Neuronal stem cell (in vitro differentiated cells): ENCODE measurements around the gene ALB.

Experiments
- DNase-seq: peaks from one replicate; pipeline ENCODE4 v3.0.0-alpha.2; 2013; ENCODE audit warnings: low spot score
- H2AFZ ChIP-seq: one replicate; pipeline ENCODE4 v1.6.1; 2013; ENCODE audit warnings: mild to moderate bottlenecking, low read length, inconsistent platforms
- H2AK5ac ChIP-seq: 2 replicates; pipeline ENCODE4 v1.6.1; 2013; ENCODE audit warnings: low read depth, mild to moderate bottlenecking, inconsistent platforms, low read length, moderate library complexity, mixed read lengths
- H2BK120ac ChIP-seq: 2 replicates; pipeline ENCODE4 v1.6.1; 2013; ENCODE audit warnings: low read depth, mild to moderate bottlenecking, inconsistent platforms, low read length, moderate library complexity, mixed read lengths
- H2BK12ac ChIP-seq: one replicate; pipeline ENCODE4 v1.6.1; 2013; ENCODE audit warnings: low read length, inconsistent platforms
- H2BK15ac ChIP-seq: 2 replicates; pipeline ENCODE4 v1.6.1; 2013; ENCODE audit warnings: mild to moderate bottlenecking, low read length, inconsistent platforms, mixed read lengths
- H2BK5ac ChIP-seq: one replicate; pipeline ENCODE4 v1.6.1; 2013; ENCODE audit warnings: inconsistent platforms, mild to moderate bottlenecking, low read length, moderate library complexity
- H3K14ac ChIP-seq: one replicate; pipeline ENCODE4 v1.6.1; 2013; ENCODE audit warnings: low read length, inconsistent platforms
- H3K18ac ChIP-seq: 2 replicates; pipeline ENCODE4 v1.6.1; 2013; ENCODE audit warnings: low read length, inconsistent platforms
- H3K23ac ChIP-seq: 2 replicates; pipeline ENCODE4 v1.6.1; 2013; ENCODE audit warnings: low read depth, mild to moderate bottlenecking, mixed read lengths, low read length, inconsistent platforms; ENCODE audit not compliant: poor library complexity
- H3K27ac ChIP-seq: replicated peaks from 3 replicates; pipeline ENCODE4 v1.5.1; 2013; ENCODE audit warnings: low read length, inconsistent platforms
- H3K27me3 ChIP-seq, 3 experiments: 2 replicates each; pipeline ENCODE4 v1.6.1; 2013; ENCODE audit warnings: low read length in 3 of 3, mild to moderate bottlenecking in 2 of 3, inconsistent platforms in 1 of 3, low read depth in 1 of 3, mixed read lengths in 1 of 3, moderate library complexity in 1 of 3; ENCODE audit not compliant: control insufficient read depth in 3 of 3, insufficient read depth in 3 of 3
- H3K36me3 ChIP-seq, 2 donors: replicated peaks in 1 of 2; 2 replicates each; pipeline ENCODE4 v1.6.1; 2013; ENCODE audit warnings: low read length in 2 of 2; ENCODE audit not compliant: control insufficient read depth in 2 of 2, insufficient read depth in 2 of 2
- H3K4ac ChIP-seq: 2 replicates; pipeline ENCODE4 v1.6.1; 2013; ENCODE audit warnings: inconsistent platforms, mild to moderate bottlenecking, low read length, moderate library complexity
- H3K4me1 ChIP-seq, 2 donors: 1 replicate in 1 of 2; 2 replicates in 1 of 2; pipeline ENCODE4 v1.6.1; 2013; ENCODE audit warnings: low read length in 2 of 2, low read depth in 1 of 2; ENCODE audit not compliant: control insufficient read depth in 2 of 2, insufficient read depth in 1 of 2
- H3K4me2 ChIP-seq: one replicate; pipeline ENCODE4 v1.6.1; 2013; ENCODE audit warnings: mild to moderate bottlenecking, low read length, inconsistent platforms; ENCODE audit not compliant: insufficient read depth, poor library complexity, severe bottlenecking
- H3K4me3 ChIP-seq, 2 donors: 2 replicates each; pipeline ENCODE4 v1.5.1; 2013; ENCODE audit warnings: low read length in 2 of 2, mild to moderate bottlenecking in 2 of 2, inconsistent platforms in 1 of 2, moderate library complexity in 1 of 2
- H3K79me1 ChIP-seq: one replicate; pipeline ENCODE4 v1.6.1; 2013; ENCODE audit warnings: low read depth, mild to moderate bottlenecking, inconsistent platforms, low read length, moderate library complexity
- H3K9ac ChIP-seq: one replicate; pipeline ENCODE4 v1.6.1; 2013; ENCODE audit warnings: mild to moderate bottlenecking, low read depth, low read length, inconsistent platforms; ENCODE audit not compliant: poor library complexity
- H3K9me3 ChIP-seq, 2 donors: replicated peaks in 1 of 2; 2 replicates each; pipeline versions ENCODE3 to v1.6.1; 2013; ENCODE audit warnings: low read length in 2 of 2, mild to moderate bottlenecking in 2 of 2, inconsistent platforms in 1 of 2, low read depth in 1 of 2, mixed read lengths in 1 of 2, moderate library complexity in 1 of 2; ENCODE audit not compliant: control insufficient read depth in 2 of 2, insufficient read depth in 1 of 2
- H4K8ac ChIP-seq: one replicate; pipeline ENCODE4 v1.6.1; 2013; ENCODE audit warnings: low read depth, mild to moderate bottlenecking, inconsistent platforms, low read length, moderate library complexity
- H4K91ac ChIP-seq: one replicate; pipeline ENCODE4 v1.6.1; 2013; ENCODE audit warnings: low read length, low read depth, mild to moderate bottlenecking, inconsistent platforms; ENCODE audit not compliant: poor library complexity
- WGBS, 2 donors: extraction: QIAGEN DNeasy Blood & Tissue Kit; methylation state at CpG; one replicate each; pipeline ENCODE4 v1.1.7; 2013; ENCODE audit warnings: missing lambda C conversion rate in 2 of 2, mixed read lengths in 1 of 2; ENCODE audit not compliant: insufficient read length in 2 of 2, insufficient replicate concordance in 1 of 2; ENCODE audit errors: extremely low coverage in 2 of 2; 5-methylcytosine and 5-hydroxymethylcytosine counted together

The ALB gene

DNA sequence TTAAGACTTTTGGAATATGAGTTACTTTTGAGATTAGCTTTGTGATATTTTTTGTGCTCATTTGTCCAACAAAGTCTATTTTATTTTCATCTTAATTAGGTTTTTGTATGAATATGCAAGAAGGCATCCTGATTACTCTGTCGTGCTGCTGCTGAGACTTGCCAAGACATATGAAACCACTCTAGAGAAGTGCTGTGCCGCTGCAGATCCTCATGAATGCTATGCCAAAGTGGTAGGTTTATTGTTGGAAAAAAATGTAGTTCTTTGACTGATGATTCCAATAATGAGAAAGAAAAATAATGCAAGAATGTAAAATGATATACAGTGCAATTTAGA, 10.8 kb downstream of the ALB start:
- H3K18ac ChIP-seq = no peak overlapping the region
- WGBS, 2 donors = no CpG with 5 or more reads among the region's 2 CpGs
- no peak overlapping the region for H3K27ac ChIP-seq
- no peaks in the 10 kb centered on the region for H3K27me3 ChIP-seq
- H4K91ac ChIP-seq = no peak overlapping the region
- H3K4me2 ChIP-seq = no peak overlapping the region
- no peak overlapping the region for H2AFZ ChIP-seq
- no peaks in the 10 kb centered on the region for H3K79me1 ChIP-seq
- no peak overlapping the region for H3K4ac ChIP-seq
- no peak overlapping the region for H3K14ac ChIP-seq
- no peaks in the 10 kb centered on the region for H3K4me1 ChIP-seq
- H3K9ac ChIP-seq = no peak overlapping the region
- H3K36me3 ChIP-seq = no peaks in the 10 kb centered on the region
- no peaks in the 10 kb centered on the region for H3K9me3 ChIP-seq
- H2BK5ac ChIP-seq = no peak overlapping the region
- H3K4me3 ChIP-seq = no peak overlapping the region
- H2BK15ac ChIP-seq = no peak overlapping the region
- no peak overlapping the region for H2AK5ac ChIP-seq
- no peak overlapping the region for H2BK120ac ChIP-seq
- H4K8ac ChIP-seq = no peak overlapping the region
- DNase-seq = no peak
- H2BK12ac ChIP-seq = no peak overlapping the region
- no peak overlapping the region for H3K23ac ChIP-seq

DNA sequence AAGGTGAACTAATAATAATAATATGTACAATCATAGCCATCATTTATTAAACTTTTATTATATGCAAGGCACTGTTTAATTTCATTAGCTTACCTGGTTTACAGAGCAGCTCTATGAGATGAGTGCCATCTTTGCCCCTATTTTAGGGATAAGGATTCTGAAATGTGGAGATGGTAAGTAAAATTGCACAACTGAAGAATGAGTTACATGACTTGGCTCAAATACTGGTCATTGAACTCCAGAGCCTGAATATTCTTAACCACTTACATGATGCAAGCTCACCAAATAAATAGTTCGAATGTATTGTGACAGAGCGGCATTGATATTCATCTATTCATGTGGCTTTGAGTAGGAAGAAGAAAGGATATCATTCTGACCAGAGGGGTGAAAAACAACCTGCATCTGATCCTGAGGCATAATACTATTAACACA, 11.7 kb downstream of the ALB start:
- Histone ChIP-seq H3K4me3 (no peak overlapping the region), H3K14ac (no peak overlapping the region), H4K8ac (no peak overlapping the region), H3K4ac (no peak overlapping the region), H3K27ac (no peak overlapping the region), H2AK5ac (no peak overlapping the region), H2BK15ac (no peak overlapping the region), H3K18ac (no peak overlapping the region), H3K27me3 (no peaks in the 10 kb centered on the region), H2BK5ac (no peak overlapping the region), H3K9ac (no peak overlapping the region), H2BK120ac (no peak overlapping the region), H3K36me3 (no peaks in the 10 kb centered on the region), H3K4me1 (no peaks in the 10 kb centered on the region), H4K91ac (no peak overlapping the region), H3K4me2 (no peak overlapping the region), H2BK12ac (no peak overlapping the region), H3K9me3 (no peaks in the 10 kb centered on the region), H3K79me1 (no peaks in the 10 kb centered on the region), H2AFZ (no peak overlapping the region), H3K23ac (no peak overlapping the region)
- WGBS, 2 donors = no CpG with 5 or more reads among the region's 2 CpGs
- DNase-seq = no peak

DNA sequence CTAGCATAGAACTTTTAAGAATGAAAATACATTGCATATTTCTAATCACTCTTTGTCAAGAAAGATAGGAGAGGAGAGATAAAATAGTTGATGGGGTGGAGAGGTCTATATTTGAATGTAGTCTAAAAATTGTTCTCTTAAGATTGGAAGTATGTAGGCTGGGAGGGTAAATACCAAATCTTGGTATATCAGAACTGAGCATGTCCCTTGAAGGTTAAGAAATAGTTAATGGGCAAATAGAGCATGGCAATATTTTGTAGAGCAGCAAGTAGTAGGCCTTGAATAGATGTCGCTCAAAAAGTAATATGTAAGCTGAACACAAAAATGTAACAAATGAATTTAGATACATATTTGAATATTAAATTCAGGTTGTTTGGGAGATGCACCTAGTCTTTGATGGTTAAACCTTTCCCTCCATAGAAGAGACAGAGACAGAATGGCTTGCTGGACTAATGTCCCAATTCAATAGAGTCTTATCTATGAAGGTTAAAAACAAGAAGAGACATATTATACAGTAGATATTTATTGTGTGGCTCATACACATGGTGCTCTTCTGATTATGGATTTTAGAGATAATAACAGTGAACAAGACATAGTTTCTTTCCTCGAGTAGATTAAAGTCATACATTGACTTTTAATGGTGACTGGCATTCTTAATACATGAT, 12.5 kb downstream of the ALB start:
- H3K18ac ChIP-seq = no peak overlapping the region
- no peak overlapping the region for H2BK15ac ChIP-seq
- no peak overlapping the region for H3K27ac ChIP-seq
- H3K23ac ChIP-seq = no peak overlapping the region
- H2BK120ac ChIP-seq = no peak overlapping the region
- DNase-seq = no peak
- H3K4me2 ChIP-seq = no peak overlapping the region
- H3K4ac ChIP-seq = no peak overlapping the region
- no peaks in the 10 kb centered on the region for H3K27me3 ChIP-seq
- no peak overlapping the region for H2BK12ac ChIP-seq
- H2AK5ac ChIP-seq = no peak overlapping the region
- no CpG with 5 or more reads among the region's 2 CpGs for whole genome bisulfite sequencing, 2 donors
- no peaks in the 10 kb centered on the region for H3K36me3 ChIP-seq
- H4K8ac ChIP-seq = no peak overlapping the region
- H3K4me1 ChIP-seq = no peaks in the 10 kb centered on the region
- no peaks in the 10 kb centered on the region for H3K9me3 ChIP-seq
- no peak overlapping the region for H2BK5ac ChIP-seq
- H3K9ac ChIP-seq = no peak overlapping the region
- H2AFZ ChIP-seq = no peak overlapping the region
- H4K91ac ChIP-seq = no peak overlapping the region
- H3K4me3 ChIP-seq = no peak overlapping the region
- H3K79me1 ChIP-seq = no peaks in the 10 kb centered on the region
- no peak overlapping the region for H3K14ac ChIP-seq

DNA sequence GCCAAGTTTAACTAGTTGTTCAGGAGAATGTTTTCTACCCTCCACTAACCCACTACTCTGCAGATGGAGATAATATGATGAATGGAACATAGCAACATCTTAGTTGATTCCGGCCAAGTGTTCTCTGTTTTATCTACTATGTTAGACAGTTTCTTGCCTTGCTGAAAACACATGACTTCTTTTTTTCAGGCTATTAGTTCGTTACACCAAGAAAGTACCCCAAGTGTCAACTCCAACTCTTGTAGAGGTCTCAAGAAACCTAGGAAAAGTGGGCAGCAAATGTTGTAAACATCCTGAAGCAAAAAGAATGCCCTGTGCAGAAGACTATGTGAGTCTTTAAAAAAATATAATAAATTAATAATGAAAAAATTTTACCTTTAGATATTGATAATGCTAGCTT, 13.3 kb downstream of the ALB start:
- Histone ChIP-seq H2BK15ac (no peak overlapping the region), H2BK5ac (no peak overlapping the region), H3K4me1 (no peaks in the 10 kb centered on the region), H3K79me1 (no peaks in the 10 kb centered on the region), H2AFZ (no peak overlapping the region), H3K4me2 (no peak overlapping the region), H3K9ac (no peak overlapping the region), H3K36me3 (no peaks in the 10 kb centered on the region), H3K23ac (no peak overlapping the region), H3K27me3 (no peaks in the 10 kb centered on the region), H3K27ac (no peak overlapping the region), H3K14ac (no peak overlapping the region), H3K4me3 (no peak overlapping the region), H2AK5ac (no peak overlapping the region), H2BK12ac (no peak overlapping the region), H3K9me3 (no peaks in the 10 kb centered on the region), H3K4ac (no peak overlapping the region), H4K91ac (no peak overlapping the region), H3K18ac (no peak overlapping the region), H2BK120ac (no peak overlapping the region), H4K8ac (no peak overlapping the region)
- no peak for DNase-seq
- WGBS, 2 donors = no CpG with 5 or more reads among the region's 2 CpGs
